Ectodermal cell (in vitro differentiated cells): ENCODE data around the gene CSRNP3.

ENCODE experiments used
- H3K27ac ChIP-seq: 2 replicates; pipeline ENCODE4 v1.7.0; 2013; ENCODE audit warnings: mild to moderate bottlenecking, low read depth, low read length; ENCODE audit not compliant: insufficient read depth, poor library complexity, severe bottlenecking
- H3K27me3 ChIP-seq: 2 replicates; pipeline ENCODE4 v1.7.0; 2013; ENCODE audit warnings: mild to moderate bottlenecking, low read length; ENCODE audit not compliant: insufficient read depth, control insufficient read depth, poor library complexity, severe bottlenecking
- H3K36me3 ChIP-seq: one replicate; pipeline ENCODE4 v1.7.0; 2013; ENCODE audit warnings: low read length; ENCODE audit not compliant: control insufficient read depth, insufficient read depth
- H3K4me1 ChIP-seq: one replicate; pipeline ENCODE4 v1.7.0; 2013; ENCODE audit warnings: low read length; ENCODE audit not compliant: control insufficient read depth, insufficient read depth
- H3K4me3 ChIP-seq: 2 replicates; pipeline ENCODE4 v1.7.0; 2013; ENCODE audit warnings: low read depth, low read length, control low read depth; ENCODE audit not compliant: insufficient read depth
- H3K9me3 ChIP-seq: 2 replicates; pipeline ENCODE4 v1.7.0; 2013; ENCODE audit warnings: mild to moderate bottlenecking, low read length, moderate library complexity; ENCODE audit not compliant: control insufficient read depth
- WGBS, 2 experiments: methylation state at CpG; one replicate each; pipeline ENCODE4 v1.1.7; 2013; ENCODE audit warnings: missing lambda C conversion rate in 2 of 2; 5-methylcytosine and 5-hydroxymethylcytosine counted together

Gene CSRNP3

GRCh38 chr2:165436559-165436958 is 32.9 kb upstream of the CSRNP3 start:
- Histone ChIP-seq H3K36me3 (no peaks in the 10 kb centered on the region), H3K27me3 (no peaks in the 10 kb centered on the region), H3K27ac (no peak overlapping the region), H3K4me1 (peaks cover 8% of the 10 kb centered on the region), H3K9me3 (no peaks in the 10 kb centered on the region), H3K4me3 (no peak overlapping the region)
- WGBS, 2 experiments, result 95 to 96% methylated on average over 3 of the region's 3 CpGs

- H3K36me3 ChIP-seq, result no peaks in the 10 kb centered on the region
- WGBS, 2 experiments, result 14 to 63% methylated on average over 1 of the region's 1 CpG
- H3K27me3 ChIP-seq, result no peaks in the 10 kb centered on the region
- H3K9me3 ChIP-seq, result no peaks in the 10 kb centered on the region
- no peak overlapping the region for H3K27ac ChIP-seq
- peaks cover 5% of the 10 kb centered on the region for H3K4me1 ChIP-seq
- H3K4me3 ChIP-seq, result no peak overlapping the region
Measured at GRCh38 chr2:165440367-165440766, 29.1 kb upstream of the CSRNP3 start.

- WGBS, 2 experiments, result no CpG with 5 or more reads among the region's 1 CpG
- peaks cover 5% of the 10 kb centered on the region for H3K4me1 ChIP-seq
- no peak overlapping the region for H3K27ac ChIP-seq
Measured at GRCh38 chr2:165443511-165443910, 26.0 kb upstream of the CSRNP3 start.

GRCh38 chr2:165448406-165448805 is 21.1 kb upstream of the CSRNP3 start:
- 100% methylated on average over 3 of the region's 3 CpGs for WGBS, 2 experiments
- no peaks in the 10 kb centered on the region for H3K27me3 ChIP-seq
- no peak overlapping the region for H3K27ac ChIP-seq
- H3K4me3 ChIP-seq, result no peak overlapping the region
- no peaks in the 10 kb centered on the region for H3K4me1 ChIP-seq
- H3K9me3 ChIP-seq, result no peaks in the 10 kb centered on the region
- no peaks in the 10 kb centered on the region for H3K36me3 ChIP-seq

More at GRCh38 chr2:165443511-165443910, 26.0 kb upstream of the CSRNP3 start:
- H3K36me3 ChIP-seq, result no peaks in the 10 kb centered on the region
- no peaks in the 10 kb centered on the region for H3K27me3 ChIP-seq
- H3K9me3 ChIP-seq, result no peaks in the 10 kb centered on the region
- no peak overlapping the region for H3K4me3 ChIP-seq

GRCh38 chr2:165450156-165450555 is 19.3 kb upstream of the CSRNP3 start:
- Histone ChIP-seq H3K27ac (no peak overlapping the region), H3K27me3 (no peaks in the 10 kb centered on the region), H3K4me3 (no peak overlapping the region), H3K4me1 (no peaks in the 10 kb centered on the region), H3K36me3 (no peaks in the 10 kb centered on the region), H3K9me3 (no peaks in the 10 kb centered on the region)
- WGBS, 2 experiments, result 83 to 95% methylated on average over 1 of the region's 1 CpG

GRCh38 chr2:165452327-165452726 is 17.2 kb upstream of the CSRNP3 start:
- no peaks in the 10 kb centered on the region for H3K4me1 ChIP-seq
- no peaks in the 10 kb centered on the region for H3K36me3 ChIP-seq
- no peaks in the 10 kb centered on the region for H3K27me3 ChIP-seq
- no peak overlapping the region for H3K27ac ChIP-seq
- no peak overlapping the region for H3K4me3 ChIP-seq
- H3K9me3 ChIP-seq, result no peaks in the 10 kb centered on the region
- 84 to 97% methylated on average over 2 of the region's 2 CpGs for WGBS, 2 experiments

GRCh38 chr2:165453561-165454094 is 15.9 kb upstream of the CSRNP3 start:
- Histone ChIP-seq H3K9me3 (no peaks in the 10 kb centered on the region), H3K36me3 (no peaks in the 10 kb centered on the region), H3K4me1 (no peaks in the 10 kb centered on the region), H3K27me3 (no peaks in the 10 kb centered on the region), H3K27ac (no peak overlapping the region), H3K4me3 (no peak overlapping the region)
- WGBS, 2 experiments, result 92 to 94% methylated on average over 5 of the region's 5 CpGs

- Histone ChIP-seq H3K4me3 (no peak overlapping the region), H3K27ac (no peak overlapping the region)
- no CpG with 5 or more reads among the region's 1 CpG for WGBS, 2 experiments
Measured at GRCh38 chr2:165454905-165455304, 14.6 kb upstream of the CSRNP3 start.

GRCh38 chr2:165456027-165456426 is 13.5 kb upstream of the CSRNP3 start:
- no peaks in the 10 kb centered on the region for H3K4me1 ChIP-seq
- H3K9me3 ChIP-seq, result no peaks in the 10 kb centered on the region
- H3K36me3 ChIP-seq, result no peaks in the 10 kb centered on the region
- no CpG with 5 or more reads among the region's 1 CpG for WGBS, 2 experiments
- no peak overlapping the region for H3K4me3 ChIP-seq
- H3K27me3 ChIP-seq, result no peaks in the 10 kb centered on the region
- H3K27ac ChIP-seq, result no peak overlapping the region

More at GRCh38 chr2:165454905-165455304, 14.6 kb upstream of the CSRNP3 start:
- no peaks in the 10 kb centered on the region for H3K9me3 ChIP-seq
- H3K36me3 ChIP-seq, result no peaks in the 10 kb centered on the region
- H3K4me1 ChIP-seq, result no peaks in the 10 kb centered on the region
- no peaks in the 10 kb centered on the region for H3K27me3 ChIP-seq

GRCh38 chr2:165462443-165462842 is 7.1 kb upstream of the CSRNP3 start:
- Histone ChIP-seq H3K9me3 (no peaks in the 10 kb centered on the region), H3K27me3 (no peaks in the 10 kb centered on the region), H3K4me1 (no peaks in the 10 kb centered on the region), H3K36me3 (no peaks in the 10 kb centered on the region), H3K4me3 (no peak overlapping the region), H3K27ac (no peak overlapping the region)
- WGBS, 2 experiments, result 86 to 97% methylated on average over 2 to 3 of the region's 3 CpGs

GRCh38 chr2:165466386-165466785 is 3.1 kb upstream of the CSRNP3 start:
- no peaks in the 10 kb centered on the region for H3K27me3 ChIP-seq
- no CpG with 5 or more reads among the region's 2 CpGs for WGBS, 2 experiments
- no peaks in the 10 kb centered on the region for H3K36me3 ChIP-seq
- no peaks in the 10 kb centered on the region for H3K9me3 ChIP-seq
- H3K4me1 ChIP-seq, result no peaks in the 10 kb centered on the region
- H3K4me3 ChIP-seq, result no peak overlapping the region
- H3K27ac ChIP-seq, result no peak overlapping the region
